LNCAP (cell line): ENCODE results near the gene PCDH15.

Source experiments
- CTCF ChIP-seq: fragments of 450-650 bp; IDR thresholded peaks from 2 replicates; pipeline ENCODE4 v1.5.1; 2017; ENCODE audit warnings: mild to moderate bottlenecking

Gene PCDH15

GRCh38 chr10:54758791-54759190, 42.2 kb downstream of the PCDH15 start:
- TF ChIP-seq CTCF = no peak

- TF ChIP-seq CTCF = no peak
Measured at GRCh38 chr10:54749623-54750022, 51.4 kb downstream of the PCDH15 start.

GRCh38 chr10:54745436-54745835, 55.6 kb downstream of the PCDH15 start:
- no peak for TF ChIP-seq CTCF

- TF ChIP-seq CTCF = no peak
Measured at GRCh38 chr10:54742416-54742815, 58.6 kb downstream of the PCDH15 start.

GRCh38 chr10:54728511-54728910, 72.5 kb downstream of the PCDH15 start:
- TF ChIP-seq CTCF = no peak

GRCh38 chr10:54722075-54722474, 79.0 kb downstream of the PCDH15 start:
- no peak for TF ChIP-seq CTCF

- no peak for TF ChIP-seq CTCF
Measured at GRCh38 chr10:54710918-54711317, 90.1 kb downstream of the PCDH15 start.

GRCh38 chr10:54708591-54708990, 92.4 kb downstream of the PCDH15 start:
- no peak for TF ChIP-seq CTCF
